NB4 (cell line): ENCODE measurements around the gene PLA2G4A.

Experiments used
- MAX ChIP-seq: IDR thresholded peaks from 2 replicates; pipeline ENCODE4 v1.6.1; 2011; ENCODE audit warnings: low read depth, low read length
- MYC ChIP-seq: IDR thresholded peaks from 2 replicates; pipeline ENCODE4 v1.6.1; 2011; ENCODE audit warnings: low read depth, low read length
- POLR2A ChIP-seq: IDR thresholded peaks from 2 replicates; pipeline ENCODE4 v1.6.1; 2011; ENCODE audit warnings: mild to moderate bottlenecking; ENCODE audit not compliant: insufficient read length; ENCODE audit errors: extremely low read depth

GRCh38 chr1:186865857-186866256, 37.1 kb downstream of the PLA2G4A start:
- no peak for TF ChIP-seq MYC
- TF ChIP-seq POLR2A, result no peak
- no peak for TF ChIP-seq MAX
